Gastrocnemius medialis (tissue), 4 donors: ENCODE measurements around the gene ZBTB49.

Experiments used
- CTCF ChIP-seq, 5 experiments: fragments of 450-650 bp in 3 of 5; fragments of 200-600 bp in 2 of 5; sonication (generic) in 2 of 5; IDR thresholded peaks in 4 of 5; conservative IDR thresholded peaks in 1 of 5; 1 replicate in 4 of 5; 2 replicates in 1 of 5; pipeline ENCODE4 v1.5.1; 2016 to 2019; ENCODE audit warnings: antibody characterized with exemption in 5 of 5, mild to moderate bottlenecking in 3 of 5, moderate library complexity in 3 of 5
- POLR2A ChIP-seq, 2 donors: fragments of 450-650 bp; IDR thresholded peaks; one replicate each; pipeline ENCODE4 v1.6.1; 2017; ENCODE audit warnings: antibody characterized with exemption in 2 of 2, mild to moderate bottlenecking in 2 of 2, moderate library complexity in 2 of 2

GRCh38 chr4:4347585-4347984 lies 57.5 kb downstream of the ZBTB49 start:
- no peak for TF ChIP-seq POLR2A (IDR thresholded peaks at IDR 0.05)
- TF ChIP-seq CTCF (IDR thresholded peaks at IDR 0.05 in 4 of 5, conservative IDR thresholded peaks at IDR 0.05 in 1 of 5) = no peak
